K562 (cell line): ENCODE measurements around the gene KRTAP12-2. TPM values are rescaled to one million over a fixed set of nuclear protein-coding genes. Genes with fewer than 3 reads are reported as not detected.

Experiments
- GATAD2B ChIP-seq: fragments of 450-650 bp; IDR thresholded peaks from 2 replicates; pipeline ENCODE4 v1.6.1; 2017; ENCODE audit warnings: mild to moderate bottlenecking, borderline replicate concordance
- MAFF ChIP-seq: IDR thresholded peaks from 2 replicates; pipeline ENCODE4 v1.6.1; 2012; ENCODE audit warnings: low read length, improper control_type of control experiment
- MYC ChIP-seq, 2 experiments: fragments of 250-450 bp in 1 of 2; sonication (Bioruptor Pico) in 1 of 2; IDR thresholded peaks; 2 replicates each; pipeline versions ENCODE4 v1.5.1 to v1.6.1; 2012 to 2021; ENCODE audit warnings: low read depth in 2 of 2, borderline replicate concordance in 1 of 2, improper control_type of control experiment in 1 of 2, low read length in 1 of 2, mild to moderate bottlenecking in 1 of 2, moderate library complexity in 1 of 2
- OTX1 ChIP-seq: fragments of 450-650 bp; formaldehyde crosslinking; IDR thresholded peaks from 2 replicates; pipeline ENCODE4 v1.4.0; 2022; ENCODE audit warnings: mild to moderate bottlenecking
- PHTF2 ChIP-seq: fragments of 250-450 bp; sonication (Bioruptor Pico); IDR thresholded peaks from 2 replicates; pipeline ENCODE4 v1.5.0; 2021; ENCODE audit warnings: mild to moderate bottlenecking
- POLR2G ChIP-seq: fragments of 200-400 bp; formaldehyde crosslinking; IDR thresholded peaks from 2 replicates; pipeline ENCODE4 v1.6.1; 2017; ENCODE audit warnings: low read depth, mild to moderate bottlenecking, antibody characterized with exemption, low read length, moderate library complexity
- polyA plus RNA-seq, 8 experiments: library from polyadenylated mRNA; depleted of rRNA in 4 of 8; stranded (reverse) in 5 of 8; unstranded in 3 of 8; fragments of >200 nt; fragmentation: Nextera tagmentation in 2 of 8; fragmentation: Illumina TruSeq in 1 of 8; extraction: Ambion mirVana in 2 of 8; extraction: Trizol in 1 of 8; gene quantifications; 2 replicates each; pipeline versions ENCODE4 v1.2.1 to v1.2.3, GENCODE V29; 2011 to 2014; ENCODE audit warnings: inconsistent platforms in 1 of 8, missing spikeins in 1 of 8
- total RNA-seq, 7 experiments: library from RNA; depleted of rRNA in 6 of 7; stranded (reverse); fragments of >200 nt in 6 of 7; fragmentation: Illumina TruSeq in 2 of 7; extraction: Trizol in 2 of 7; gene quantifications; 2 replicates each; pipeline versions ENCODE4 v1.2.1 to v1.2.3, GENCODE V29; 2011 to 2021; ENCODE audit warnings: low replicate concordance in 1 of 7
- TF ChIP-seq, protein P1 (sequence below): fragments of 250-450 bp; sonication (Bioruptor Pico); IDR thresholded peaks from 2 replicates; pipeline ENCODE4 v1.4.0; 2020; ENCODE audit warnings: mild to moderate bottlenecking, moderate library complexity
- TF ChIP-seq, protein P2 (sequence below): fragments of 200-600 bp; sonication (generic); IDR thresholded peaks from one replicate; pipeline ENCODE4 v1.6.1; 2012; ENCODE audit warnings: mild to moderate bottlenecking, low read depth, low read length, inconsistent platforms

KRTAP12-2 gene
- total and polyA plus RNA-seq, 9 of the 15 experiments (the other 6 are each of a cell fraction or from before 2014, with no cell fraction given) = not detected

DNA sequence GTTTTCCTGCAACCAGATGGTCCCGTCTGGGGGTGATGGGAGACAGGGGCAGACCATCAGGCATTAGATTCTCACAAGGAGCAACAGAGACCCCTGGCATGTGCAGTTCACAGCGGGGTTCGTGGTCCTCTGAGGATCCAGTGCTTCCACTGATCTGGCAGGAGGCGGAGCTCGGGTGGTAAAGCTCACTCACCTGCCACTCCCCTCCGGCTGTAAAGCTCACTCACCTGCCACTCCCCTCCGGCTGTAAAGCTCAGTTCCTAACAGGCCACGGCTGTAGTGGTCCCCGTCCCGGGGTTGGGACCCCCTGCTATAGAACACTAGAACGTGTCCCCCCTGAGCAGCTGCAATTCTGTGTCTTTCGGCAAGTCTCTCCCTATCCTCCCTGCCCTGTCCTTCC lies 34.8 kb upstream of the KRTAP12-2 start (continued):
- TF ChIP-seq, protein P1, sequence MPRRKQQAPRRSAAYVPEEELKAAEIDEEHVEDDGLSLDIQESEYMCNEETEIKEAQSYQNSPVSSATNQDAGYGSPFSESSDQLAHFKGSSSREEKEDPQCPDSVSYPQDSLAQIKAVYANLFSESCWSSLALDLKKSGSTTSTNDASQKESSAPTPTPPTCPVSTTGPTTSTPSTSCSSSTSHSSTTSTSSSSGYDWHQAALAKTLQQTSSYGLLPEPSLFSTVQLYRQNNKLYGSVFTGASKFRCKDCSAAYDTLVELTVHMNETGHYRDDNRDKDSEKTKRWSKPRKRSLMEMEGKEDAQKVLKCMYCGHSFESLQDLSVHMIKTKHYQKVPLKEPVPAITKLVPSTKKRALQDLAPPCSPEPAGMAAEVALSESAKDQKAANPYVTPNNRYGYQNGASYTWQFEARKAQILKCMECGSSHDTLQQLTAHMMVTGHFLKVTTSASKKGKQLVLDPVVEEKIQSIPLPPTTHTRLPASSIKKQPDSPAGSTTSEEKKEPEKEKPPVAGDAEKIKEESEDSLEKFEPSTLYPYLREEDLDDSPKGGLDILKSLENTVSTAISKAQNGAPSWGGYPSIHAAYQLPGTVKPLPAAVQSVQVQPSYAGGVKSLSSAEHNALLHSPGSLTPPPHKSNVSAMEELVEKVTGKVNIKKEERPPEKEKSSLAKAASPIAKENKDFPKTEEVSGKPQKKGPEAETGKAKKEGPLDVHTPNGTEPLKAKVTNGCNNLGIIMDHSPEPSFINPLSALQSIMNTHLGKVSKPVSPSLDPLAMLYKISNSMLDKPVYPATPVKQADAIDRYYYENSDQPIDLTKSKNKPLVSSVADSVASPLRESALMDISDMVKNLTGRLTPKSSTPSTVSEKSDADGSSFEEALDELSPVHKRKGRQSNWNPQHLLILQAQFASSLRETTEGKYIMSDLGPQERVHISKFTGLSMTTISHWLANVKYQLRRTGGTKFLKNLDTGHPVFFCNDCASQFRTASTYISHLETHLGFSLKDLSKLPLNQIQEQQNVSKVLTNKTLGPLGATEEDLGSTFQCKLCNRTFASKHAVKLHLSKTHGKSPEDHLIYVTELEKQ (CRISPR knock-in tag) = no peak
- TF ChIP-seq GATAD2B (no peak), PHTF2 (CRISPR knock-in tag) (no peak), OTX1 (CRISPR knock-in tag) (no peak), MYC (IDR thresholded peaks at IDR 0.05; ENCODE audit: low read depth, low read length) (no peak), MYC (CRISPR knock-in tag; IDR thresholded peaks at IDR 0.05; ENCODE audit: borderline replicate concordance, low read depth) (no peak), MAFF (no peak), POLR2G (no peak)
- TF ChIP-seq, protein P2, sequence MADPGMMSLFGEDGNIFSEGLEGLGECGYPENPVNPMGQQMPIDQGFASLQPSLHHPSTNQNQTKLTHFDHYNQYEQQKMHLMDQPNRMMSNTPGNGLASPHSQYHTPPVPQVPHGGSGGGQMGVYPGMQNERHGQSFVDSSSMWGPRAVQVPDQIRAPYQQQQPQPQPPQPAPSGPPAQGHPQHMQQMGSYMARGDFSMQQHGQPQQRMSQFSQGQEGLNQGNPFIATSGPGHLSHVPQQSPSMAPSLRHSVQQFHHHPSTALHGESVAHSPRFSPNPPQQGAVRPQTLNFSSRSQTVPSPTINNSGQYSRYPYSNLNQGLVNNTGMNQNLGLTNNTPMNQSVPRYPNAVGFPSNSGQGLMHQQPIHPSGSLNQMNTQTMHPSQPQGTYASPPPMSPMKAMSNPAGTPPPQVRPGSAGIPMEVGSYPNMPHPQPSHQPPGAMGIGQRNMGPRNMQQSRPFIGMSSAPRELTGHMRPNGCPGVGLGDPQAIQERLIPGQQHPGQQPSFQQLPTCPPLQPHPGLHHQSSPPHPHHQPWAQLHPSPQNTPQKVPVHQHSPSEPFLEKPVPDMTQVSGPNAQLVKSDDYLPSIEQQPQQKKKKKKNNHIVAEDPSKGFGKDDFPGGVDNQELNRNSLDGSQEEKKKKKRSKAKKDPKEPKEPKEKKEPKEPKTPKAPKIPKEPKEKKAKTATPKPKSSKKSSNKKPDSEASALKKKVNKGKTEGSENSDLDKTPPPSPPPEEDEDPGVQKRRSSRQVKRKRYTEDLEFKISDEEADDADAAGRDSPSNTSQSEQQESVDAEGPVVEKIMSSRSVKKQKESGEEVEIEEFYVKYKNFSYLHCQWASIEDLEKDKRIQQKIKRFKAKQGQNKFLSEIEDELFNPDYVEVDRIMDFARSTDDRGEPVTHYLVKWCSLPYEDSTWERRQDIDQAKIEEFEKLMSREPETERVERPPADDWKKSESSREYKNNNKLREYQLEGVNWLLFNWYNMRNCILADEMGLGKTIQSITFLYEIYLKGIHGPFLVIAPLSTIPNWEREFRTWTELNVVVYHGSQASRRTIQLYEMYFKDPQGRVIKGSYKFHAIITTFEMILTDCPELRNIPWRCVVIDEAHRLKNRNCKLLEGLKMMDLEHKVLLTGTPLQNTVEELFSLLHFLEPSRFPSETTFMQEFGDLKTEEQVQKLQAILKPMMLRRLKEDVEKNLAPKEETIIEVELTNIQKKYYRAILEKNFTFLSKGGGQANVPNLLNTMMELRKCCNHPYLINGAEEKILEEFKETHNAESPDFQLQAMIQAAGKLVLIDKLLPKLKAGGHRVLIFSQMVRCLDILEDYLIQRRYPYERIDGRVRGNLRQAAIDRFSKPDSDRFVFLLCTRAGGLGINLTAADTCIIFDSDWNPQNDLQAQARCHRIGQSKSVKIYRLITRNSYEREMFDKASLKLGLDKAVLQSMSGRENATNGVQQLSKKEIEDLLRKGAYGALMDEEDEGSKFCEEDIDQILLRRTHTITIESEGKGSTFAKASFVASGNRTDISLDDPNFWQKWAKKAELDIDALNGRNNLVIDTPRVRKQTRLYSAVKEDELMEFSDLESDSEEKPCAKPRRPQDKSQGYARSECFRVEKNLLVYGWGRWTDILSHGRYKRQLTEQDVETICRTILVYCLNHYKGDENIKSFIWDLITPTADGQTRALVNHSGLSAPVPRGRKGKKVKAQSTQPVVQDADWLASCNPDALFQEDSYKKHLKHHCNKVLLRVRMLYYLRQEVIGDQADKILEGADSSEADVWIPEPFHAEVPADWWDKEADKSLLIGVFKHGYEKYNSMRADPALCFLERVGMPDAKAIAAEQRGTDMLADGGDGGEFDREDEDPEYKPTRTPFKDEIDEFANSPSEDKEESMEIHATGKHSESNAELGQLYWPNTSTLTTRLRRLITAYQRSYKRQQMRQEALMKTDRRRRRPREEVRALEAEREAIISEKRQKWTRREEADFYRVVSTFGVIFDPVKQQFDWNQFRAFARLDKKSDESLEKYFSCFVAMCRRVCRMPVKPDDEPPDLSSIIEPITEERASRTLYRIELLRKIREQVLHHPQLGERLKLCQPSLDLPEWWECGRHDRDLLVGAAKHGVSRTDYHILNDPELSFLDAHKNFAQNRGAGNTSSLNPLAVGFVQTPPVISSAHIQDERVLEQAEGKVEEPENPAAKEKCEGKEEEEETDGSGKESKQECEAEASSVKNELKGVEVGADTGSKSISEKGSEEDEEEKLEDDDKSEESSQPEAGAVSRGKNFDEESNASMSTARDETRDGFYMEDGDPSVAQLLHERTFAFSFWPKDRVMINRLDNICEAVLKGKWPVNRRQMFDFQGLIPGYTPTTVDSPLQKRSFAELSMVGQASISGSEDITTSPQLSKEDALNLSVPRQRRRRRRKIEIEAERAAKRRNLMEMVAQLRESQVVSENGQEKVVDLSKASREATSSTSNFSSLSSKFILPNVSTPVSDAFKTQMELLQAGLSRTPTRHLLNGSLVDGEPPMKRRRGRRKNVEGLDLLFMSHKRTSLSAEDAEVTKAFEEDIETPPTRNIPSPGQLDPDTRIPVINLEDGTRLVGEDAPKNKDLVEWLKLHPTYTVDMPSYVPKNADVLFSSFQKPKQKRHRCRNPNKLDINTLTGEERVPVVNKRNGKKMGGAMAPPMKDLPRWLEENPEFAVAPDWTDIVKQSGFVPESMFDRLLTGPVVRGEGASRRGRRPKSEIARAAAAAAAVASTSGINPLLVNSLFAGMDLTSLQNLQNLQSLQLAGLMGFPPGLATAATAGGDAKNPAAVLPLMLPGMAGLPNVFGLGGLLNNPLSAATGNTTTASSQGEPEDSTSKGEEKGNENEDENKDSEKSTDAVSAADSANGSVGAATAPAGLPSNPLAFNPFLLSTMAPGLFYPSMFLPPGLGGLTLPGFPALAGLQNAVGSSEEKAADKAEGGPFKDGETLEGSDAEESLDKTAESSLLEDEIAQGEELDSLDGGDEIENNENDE = no peak
